T-helper 17 cell (primary cell): ENCODE measurements around the gene NKD1. TPM values are rescaled to one million over a fixed set of nuclear protein-coding genes. Genes with fewer than 3 reads are reported as not detected.
A peak's percentile ranks its signal among the peaks of the same experiment; 100 is the strongest.
"Not testable (repeated sequence)": the region's sequence is repeated elsewhere in the genome, so short reads cannot be mapped to it uniquely, and the experiment has no call there.

Experiments
- ATAC-seq: fragments of 150-1000 bp; cut with Tn5 transposase; 2 replicates; pipeline ENCODE4 v1.10.0; 2021; ENCODE audit warnings: mild to moderate bottlenecking, moderate library complexity
- DNase-seq, 3 donors: peaks; one replicate each; pipeline versions ENCODE4 v3.0.0 to v3.0.0-alpha.2; 2020 to 2021
- H3K9me3 ChIP-seq: one replicate; pipeline ENCODE4 v1.7.0; 2013; ENCODE audit warnings: low read length, mild to moderate bottlenecking; ENCODE audit not compliant: control insufficient read depth, poor library complexity, severe bottlenecking
- H3K27ac Mint-ChIP-seq: one replicate; pipeline ENCODE4 v1.8.0; 2022; ENCODE audit warnings: mild to moderate bottlenecking, moderate library complexity, mixed read lengths
- H3K27me3 Mint-ChIP-seq: one replicate; pipeline ENCODE4 v1.8.0; 2022; ENCODE audit warnings: mixed read lengths
- H3K36me3 Mint-ChIP-seq: one replicate; pipeline ENCODE4 v1.8.0; 2022; ENCODE audit warnings: low read depth, mixed read lengths
- H3K4me1 Mint-ChIP-seq: one replicate; pipeline ENCODE4 v1.8.0; 2022; ENCODE audit warnings: mild to moderate bottlenecking, mixed read lengths
- H3K4me3 Mint-ChIP-seq: one replicate; pipeline ENCODE4 v1.8.0; 2022; ENCODE audit warnings: mild to moderate bottlenecking, moderate library complexity, mixed read lengths
- total RNA-seq, 4 donors: library from RNA in 2 of 4; stranded (reverse) in 2 of 4; gene quantifications; one replicate each; pipeline ENCODE4 v1.2.3 and lab custom pipeline; 2022 to 2026

The NKD1 gene
- total RNA-seq, 2 donors from 2014 or later: 1.5 to 2.8 TPM

- Mint-ChIP-seq H3K27me3 (no peaks in the 10 kb centered on the region), H3K27ac (no peak overlapping the region), H3K4me3 (no peak overlapping the region), H3K36me3 (peaks cover 7% of the 10 kb centered on the region), H3K4me1 (peaks cover 8% of the 10 kb centered on the region)
- ATAC-seq (no peak), DNase-seq (no peak)
- no peaks in the 10 kb centered on the region for H3K9me3 ChIP-seq
These were observed 25.9 kb downstream of the NKD1 start for GRCh38 chr16:50573947-50574744.

- H3K9me3 ChIP-seq: no peaks in the 10 kb centered on the region
- ATAC-seq (no peak), DNase-seq (no peak)
- H3K27ac Mint-ChIP-seq: no peak overlapping the region
- H3K4me3 Mint-ChIP-seq: no peak overlapping the region
- H3K27me3 Mint-ChIP-seq: no peaks in the 10 kb centered on the region
- peaks cover 6% of the 10 kb centered on the region for H3K4me1 Mint-ChIP-seq
- H3K36me3 Mint-ChIP-seq: peaks cover 4% of the 10 kb centered on the region
These were observed 26.5 kb downstream of the NKD1 start for GRCh38 chr16:50574745-50575136.

- Mint-ChIP-seq H3K4me3 (no peak overlapping the region), H3K27me3 (no peaks in the 10 kb centered on the region), H3K36me3 (peaks cover 6% of the 10 kb centered on the region), H3K27ac (no peak overlapping the region), H3K4me1 (peaks cover 6% of the 10 kb centered on the region)
- no peaks in the 10 kb centered on the region for H3K9me3 ChIP-seq
- ATAC-seq: no peak
- no peak for DNase-seq
These were observed 27.5 kb downstream of the NKD1 start for GRCh38 chr16:50575743-50576142.

- ATAC-seq: no peak
- H3K4me3 Mint-ChIP-seq: no peak overlapping the region
- H3K27ac Mint-ChIP-seq: no peak overlapping the region
These were observed 28.4 kb downstream of the NKD1 start for GRCh38 chr16:50576403-50577113.

GRCh38 chr16:50578137-50578536 lies 29.9 kb downstream of the NKD1 start:
- H3K27me3 Mint-ChIP-seq: no peaks in the 10 kb centered on the region
- H3K4me3 Mint-ChIP-seq: no peak overlapping the region
- H3K36me3 Mint-ChIP-seq: peaks cover 4% of the 10 kb centered on the region
- peaks cover 4% of the 10 kb centered on the region for H3K4me1 Mint-ChIP-seq
- ATAC-seq (no peak), DNase-seq (no peak)
- peak overlapping the region; percentile 30 for H3K27ac Mint-ChIP-seq
- no peaks in the 10 kb centered on the region for H3K9me3 ChIP-seq

More at GRCh38 chr16:50576403-50577113, 28.4 kb downstream of the NKD1 start:
- DNase-seq: no peak
- no peaks in the 10 kb centered on the region for H3K9me3 ChIP-seq
- H3K4me1 Mint-ChIP-seq: peaks cover 6% of the 10 kb centered on the region
- H3K27me3 Mint-ChIP-seq: no peaks in the 10 kb centered on the region
- peaks cover 6% of the 10 kb centered on the region for H3K36me3 Mint-ChIP-seq

- not testable (repeated sequence) for H3K36me3 Mint-ChIP-seq, H3K9me3 ChIP-seq, H3K4me3 Mint-ChIP-seq, H3K27me3 Mint-ChIP-seq, ATAC-seq, DNase-seq, H3K27ac Mint-ChIP-seq
- peaks cover 10% of the 10 kb centered on the region for H3K4me1 Mint-ChIP-seq
These were observed 31.2 kb downstream of the NKD1 start for GRCh38 chr16:50579373-50579772.

- no peaks in the 10 kb centered on the region for H3K9me3 ChIP-seq
- DNase-seq: no peak
- ATAC-seq: no peak
- Mint-ChIP-seq H3K36me3 (peaks cover 4% of the 10 kb centered on the region), H3K27ac (no peak overlapping the region), H3K4me3 (no peak overlapping the region), H3K4me1 (peaks cover 11% of the 10 kb centered on the region), H3K27me3 (no peaks in the 10 kb centered on the region)
These were observed 32.1 kb downstream of the NKD1 start for GRCh38 chr16:50580180-50580798.

- no peaks in the 10 kb centered on the region for H3K9me3 ChIP-seq
- DNase-seq (no peak), ATAC-seq (no peak)
- peaks cover 4% of the 10 kb centered on the region for H3K36me3 Mint-ChIP-seq
- H3K4me3 Mint-ChIP-seq: no peak overlapping the region
- H3K27ac Mint-ChIP-seq: peak overlapping the region; percentile 60
- H3K4me1 Mint-ChIP-seq: peaks cover 8% of the 10 kb centered on the region
- no peaks in the 10 kb centered on the region for H3K27me3 Mint-ChIP-seq
These were observed 33.6 kb downstream of the NKD1 start for GRCh38 chr16:50581845-50582244.

GRCh38 chr16:50583211-50583610 lies 35.0 kb downstream of the NKD1 start:
- Mint-ChIP-seq H3K27ac (peak overlapping the region; percentile 60), H3K36me3 (peaks cover 4% of the 10 kb centered on the region), H3K27me3 (no peaks in the 10 kb centered on the region), H3K4me1 (peaks cover 8% of the 10 kb centered on the region), H3K4me3 (no peak overlapping the region)
- DNase-seq (no peak), ATAC-seq (no peak)
- H3K9me3 ChIP-seq: no peaks in the 10 kb centered on the region

GRCh38 chr16:50584033-50584722 lies 36.0 kb downstream of the NKD1 start:
- H3K4me3 Mint-ChIP-seq: no peak overlapping the region
- ATAC-seq: no peak
- no peak overlapping the region for H3K27ac Mint-ChIP-seq
- peaks cover 4% of the 10 kb centered on the region for H3K36me3 Mint-ChIP-seq
- no peak for DNase-seq
- no peaks in the 10 kb centered on the region for H3K9me3 ChIP-seq
- peaks cover 12% of the 10 kb centered on the region for H3K4me1 Mint-ChIP-seq
- no peaks in the 10 kb centered on the region for H3K27me3 Mint-ChIP-seq

- Mint-ChIP-seq H3K4me3 (no peak overlapping the region), H3K27me3 (no peaks in the 10 kb centered on the region), H3K36me3 (no peaks in the 10 kb centered on the region), H3K4me1 (peaks cover 15% of the 10 kb centered on the region), H3K27ac (no peak overlapping the region)
- DNase-seq (no peak), ATAC-seq (no peak)
- H3K9me3 ChIP-seq: no peaks in the 10 kb centered on the region
These were observed 37.2 kb downstream of the NKD1 start for GRCh38 chr16:50585331-50585776.

GRCh38 chr16:50587543-50587942 lies 39.3 kb downstream of the NKD1 start:
- H3K27me3 Mint-ChIP-seq: no peaks in the 10 kb centered on the region
- DNase-seq (no peak), ATAC-seq (no peak)
- no peak overlapping the region for H3K27ac Mint-ChIP-seq
- no peaks in the 10 kb centered on the region for H3K36me3 Mint-ChIP-seq
- no peak overlapping the region for H3K4me3 Mint-ChIP-seq
- no peaks in the 10 kb centered on the region for H3K9me3 ChIP-seq
- peaks cover 15% of the 10 kb centered on the region for H3K4me1 Mint-ChIP-seq

- Mint-ChIP-seq H3K27ac (no peak overlapping the region), H3K36me3 (no peaks in the 10 kb centered on the region), H3K27me3 (no peaks in the 10 kb centered on the region), H3K4me1 (peaks cover 15% of the 10 kb centered on the region), H3K4me3 (peak overlapping the region; percentile 87)
- H3K9me3 ChIP-seq: no peaks in the 10 kb centered on the region
- ATAC-seq: no peak
- no peak for DNase-seq
These were observed 40.1 kb downstream of the NKD1 start for GRCh38 chr16:50588276-50588675.
